GM12891 (cell line): ENCODE data around the gene DEPP1.

Source experiments
- POLR2A ChIP-seq: IDR thresholded peaks from 2 replicates; pipeline ENCODE4 v1.6.1; 2011; ENCODE audit warnings: low read depth, low read length, control low read depth
- POLR2AphosphoS5 ChIP-seq: IDR thresholded peaks from 2 replicates; pipeline ENCODE4 v1.6.1; 2011; ENCODE audit warnings: low read depth, low read length, control low read depth
- TAF1 ChIP-seq: IDR thresholded peaks from 2 replicates; pipeline ENCODE4 v1.6.1; 2011; ENCODE audit warnings: low read depth, low read length, control low read depth

DNA sequence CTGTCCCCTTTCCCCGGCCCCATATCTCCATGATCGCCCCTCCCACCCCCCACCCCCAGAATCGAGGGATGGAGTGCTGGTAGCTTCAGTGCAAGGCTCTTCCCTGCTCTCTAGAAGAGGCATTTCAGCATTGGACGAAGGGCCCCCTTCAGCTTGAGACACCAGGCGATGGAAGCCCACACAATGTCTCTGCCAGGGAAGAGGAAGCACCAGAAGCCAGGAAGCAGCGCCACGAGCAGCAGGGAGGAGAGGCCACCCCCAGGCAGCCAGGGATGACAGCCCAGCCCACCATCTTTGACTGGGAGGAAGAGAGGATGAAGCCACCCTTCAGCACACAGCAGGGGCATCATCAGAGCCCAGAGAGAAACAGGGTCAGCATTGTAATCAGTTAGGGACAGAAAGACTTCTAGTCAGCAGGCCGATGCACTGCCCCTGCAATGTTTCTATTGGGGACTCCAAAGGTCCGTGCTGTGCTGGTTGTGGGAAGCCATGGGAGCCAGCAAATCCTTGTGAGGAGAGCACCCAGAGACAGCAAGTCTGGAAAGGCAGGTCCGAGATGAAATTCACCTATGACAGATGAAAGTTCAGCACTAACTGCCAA lies 51.8 kb downstream of the DEPP1 start:
- no peak for TF ChIP-seq POLR2AphosphoS5
- TF ChIP-seq TAF1 = no peak
- TF ChIP-seq POLR2A = no peak
